Inflammatory macrophage (primary cell): ENCODE results near the gene ESRRG.
"Not testable (repeated sequence)": the region's sequence is repeated elsewhere in the genome, so short reads cannot be mapped to it uniquely, and the experiment has no call there.

Source experiments
- DNase-seq, 2 donors: peaks; one replicate each; pipeline ENCODE4 v3.0.0-alpha.2; 2020 to 2022

The ESRRG gene

DNA sequence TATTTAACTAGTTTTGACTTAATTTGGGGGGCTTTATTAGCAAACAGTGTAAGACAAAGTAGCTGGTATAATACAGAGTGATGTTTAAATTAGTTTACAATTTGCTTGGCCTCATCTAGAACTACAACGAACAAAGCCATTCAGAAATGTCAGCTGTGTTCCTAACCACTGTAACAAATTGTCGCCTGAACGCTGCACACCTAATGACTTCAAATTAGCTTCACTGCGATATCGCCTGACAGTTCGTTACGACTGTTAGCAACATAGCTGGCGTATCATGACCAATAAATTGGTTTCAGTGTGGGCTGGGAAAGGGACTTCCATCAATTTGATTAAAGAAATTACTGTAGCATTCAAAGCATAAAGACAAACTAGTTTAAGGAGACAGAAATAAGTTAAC lies 160.1 kb downstream of the ESRRG start:
- DNase-seq, result no peak

DNA sequence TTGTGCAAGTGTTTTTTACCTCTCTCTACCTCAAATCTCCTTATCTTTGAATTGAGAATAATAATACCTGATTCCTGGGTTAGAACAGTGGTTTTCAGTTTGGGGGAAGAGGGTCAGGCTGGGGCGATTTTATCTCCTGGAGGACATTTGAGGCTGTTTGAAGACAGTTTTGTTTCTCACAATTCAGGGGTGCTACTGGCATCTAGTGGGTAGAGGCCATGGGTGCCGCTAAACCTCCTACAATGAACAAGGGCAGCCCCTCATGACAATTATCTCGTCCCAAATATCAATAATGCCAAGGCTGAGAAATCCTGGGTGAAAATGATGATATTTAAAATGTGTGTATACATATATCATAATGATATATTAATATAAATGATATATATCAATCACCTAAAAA lies 160.8 kb downstream of the ESRRG start:
- no peak for DNase-seq

DNA sequence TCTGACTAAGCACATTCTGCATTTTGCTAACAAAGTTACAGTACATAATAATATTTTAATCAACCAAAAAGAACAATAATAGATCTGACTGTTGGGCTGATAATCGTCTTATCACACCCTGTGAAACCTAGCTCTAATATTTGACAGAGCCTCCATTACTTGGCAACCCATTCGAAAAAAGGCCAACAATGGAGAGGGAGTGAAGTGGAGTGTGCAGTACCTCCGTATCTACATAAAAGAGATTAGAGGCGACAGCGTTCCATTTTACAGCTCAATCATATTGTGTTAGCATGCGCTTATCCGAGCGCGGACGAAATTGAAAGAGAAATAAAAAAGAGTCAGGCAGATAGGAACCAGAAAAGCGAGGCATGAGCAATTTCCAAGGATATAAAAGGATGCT lies 162.7 kb downstream of the ESRRG start:
- DNase-seq, result no peak

DNA sequence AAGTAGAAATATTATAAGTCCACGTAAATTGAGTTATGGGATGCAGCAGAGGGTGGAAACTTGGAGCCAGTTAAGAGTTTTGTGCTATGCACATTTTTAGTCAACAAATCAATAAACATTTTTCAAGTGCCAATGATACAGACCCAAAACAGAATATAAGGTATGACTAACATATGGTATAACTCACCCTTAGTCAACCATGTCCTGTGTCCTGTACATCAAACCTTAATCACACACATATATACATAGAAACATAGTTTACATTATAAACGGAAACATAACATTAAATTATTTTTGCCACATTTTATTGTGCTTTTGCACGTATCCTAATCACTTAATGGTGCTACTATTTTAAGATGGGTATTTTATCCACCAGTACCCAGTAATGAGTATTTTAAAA lies 163.9 kb downstream of the ESRRG start:
- no peak for DNase-seq

DNA sequence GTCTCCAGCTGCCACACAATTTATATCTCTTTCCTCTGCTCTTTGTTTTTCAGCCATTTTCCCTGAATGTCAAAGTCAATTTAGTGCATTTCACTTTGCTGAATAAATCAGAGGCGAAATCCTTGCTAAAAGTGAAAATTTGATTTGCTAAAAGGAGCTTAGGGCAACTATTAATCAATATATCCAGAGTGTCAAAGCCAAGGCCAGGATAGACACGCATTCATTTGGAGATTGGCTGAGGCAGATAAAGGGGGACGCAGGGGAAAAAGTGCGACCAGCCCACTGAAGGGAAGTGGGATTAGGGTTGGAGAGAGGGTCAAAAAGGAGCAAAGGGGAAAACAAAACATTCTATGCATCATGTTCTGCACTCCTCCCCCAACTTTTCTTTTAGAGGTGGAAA lies 167.6 kb downstream of the ESRRG start:
- DNase-seq, result no peak

DNA sequence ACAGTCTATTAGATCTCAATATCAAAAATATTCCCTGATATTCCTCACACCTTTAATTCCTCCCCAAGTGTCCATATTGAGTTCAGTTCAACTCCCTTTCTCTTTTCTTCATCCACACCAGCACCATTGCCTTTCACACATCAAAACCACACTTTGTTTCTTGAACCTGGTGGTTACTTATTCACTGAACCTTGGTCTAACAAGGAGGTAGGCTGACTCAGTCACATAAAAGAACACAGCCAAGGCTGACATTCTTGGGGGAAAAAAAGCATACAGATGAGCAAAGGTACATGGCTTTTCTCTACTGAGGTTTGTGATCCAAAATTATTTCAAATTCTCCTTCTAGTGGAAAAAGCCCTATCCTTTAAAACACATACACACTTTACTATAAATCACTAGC lies 168.3 kb downstream of the ESRRG start:
- DNase-seq, result no peak

DNA sequence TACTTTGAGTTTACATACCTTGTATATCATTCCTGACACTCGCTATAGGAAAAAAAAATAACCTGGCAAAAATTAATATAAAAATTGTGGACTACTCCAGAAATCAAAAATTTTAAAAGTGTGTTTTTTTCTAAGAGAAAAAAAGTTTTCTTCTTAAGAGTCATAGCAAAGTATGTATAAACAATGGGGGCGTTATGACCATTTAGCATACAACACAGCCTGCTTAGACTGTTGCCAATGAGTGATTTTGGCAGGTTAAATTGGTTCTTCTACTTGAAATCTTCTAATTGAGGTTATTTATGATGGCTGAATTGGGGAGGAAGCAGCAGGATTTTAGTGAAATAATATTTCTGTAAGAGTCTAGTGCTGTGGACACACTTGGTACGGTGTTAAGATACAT lies 169.5 kb downstream of the ESRRG start:
- DNase-seq, result no peak

DNA sequence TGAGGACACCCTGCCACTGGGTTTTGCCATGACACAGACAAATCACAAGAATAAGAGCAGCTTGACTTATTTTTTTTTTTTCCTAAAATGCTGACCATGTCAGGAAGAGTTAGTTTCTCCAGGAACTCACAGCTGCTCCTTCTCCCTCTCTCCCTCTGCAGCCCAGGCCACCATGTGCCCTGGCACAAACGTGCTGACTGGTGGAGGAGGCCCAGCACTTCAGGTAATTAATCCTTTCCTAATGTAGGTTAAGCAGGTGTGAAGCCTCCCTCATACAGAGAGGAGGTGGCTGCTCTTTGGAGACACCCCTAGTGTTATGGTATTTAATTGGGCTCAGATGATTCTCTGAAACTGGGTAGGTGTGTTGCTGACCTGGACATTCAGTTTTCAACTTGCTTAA lies 170.2 kb downstream of the ESRRG start:
- no peak for DNase-seq

DNA sequence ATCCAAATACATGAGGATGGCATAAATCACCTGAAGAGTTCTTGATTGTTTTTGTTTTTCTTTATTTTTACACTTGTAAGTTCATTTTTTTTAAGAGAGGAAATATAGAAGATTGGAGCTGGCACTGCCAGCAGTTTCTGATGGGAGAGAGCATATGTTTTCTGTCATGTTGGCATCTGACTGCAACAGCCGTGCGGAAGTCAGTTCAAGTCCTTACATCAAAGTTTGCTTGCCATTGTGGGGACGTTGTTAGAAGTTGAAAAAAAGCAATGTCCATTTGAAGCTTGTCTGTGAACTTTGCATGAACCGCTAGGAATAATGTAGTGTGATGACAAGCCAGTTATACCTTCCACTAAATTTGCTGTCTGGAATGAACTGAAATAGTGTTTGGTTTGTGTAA lies 173.4 kb downstream of the ESRRG start:
- DNase-seq, result no peak

DNA sequence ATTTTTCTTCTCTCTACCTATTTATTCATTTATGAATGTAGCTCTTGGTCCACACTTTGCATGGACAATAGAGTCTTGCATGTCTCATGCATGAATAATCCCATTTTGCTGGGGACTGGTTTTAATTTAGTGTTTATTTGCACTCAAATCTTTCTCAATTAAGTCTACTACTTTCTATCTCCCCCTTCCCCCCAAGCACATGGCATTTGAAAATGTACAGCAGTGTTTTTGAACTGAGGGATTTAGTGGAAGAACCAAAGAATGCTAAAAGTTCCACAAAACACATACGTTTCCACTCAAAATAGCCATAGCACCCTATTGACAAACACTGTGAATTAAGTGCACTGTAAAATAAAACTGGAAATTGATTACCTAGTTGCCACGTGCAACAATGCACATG lies 180.5 kb downstream of the ESRRG start:
- no peak for DNase-seq

DNA sequence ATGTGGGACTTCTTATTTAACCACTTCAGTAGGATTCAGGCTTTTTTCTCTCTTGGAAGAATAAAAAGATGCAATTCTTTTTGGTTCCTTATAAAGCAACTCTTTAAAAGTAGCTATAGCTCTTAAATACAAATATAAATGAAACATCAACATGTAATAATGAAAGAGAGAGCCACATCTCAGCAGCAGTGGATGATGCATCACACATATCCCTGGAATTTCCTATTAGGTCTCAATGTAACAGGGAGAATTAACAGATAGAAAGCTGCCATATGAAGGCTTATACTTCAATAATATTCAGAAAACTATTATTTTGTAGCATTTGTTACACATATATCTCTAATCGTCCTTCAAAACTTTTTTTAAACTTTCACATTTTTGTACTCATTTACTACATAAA lies 181.0 kb downstream of the ESRRG start:
- DNase-seq, result no peak

DNA sequence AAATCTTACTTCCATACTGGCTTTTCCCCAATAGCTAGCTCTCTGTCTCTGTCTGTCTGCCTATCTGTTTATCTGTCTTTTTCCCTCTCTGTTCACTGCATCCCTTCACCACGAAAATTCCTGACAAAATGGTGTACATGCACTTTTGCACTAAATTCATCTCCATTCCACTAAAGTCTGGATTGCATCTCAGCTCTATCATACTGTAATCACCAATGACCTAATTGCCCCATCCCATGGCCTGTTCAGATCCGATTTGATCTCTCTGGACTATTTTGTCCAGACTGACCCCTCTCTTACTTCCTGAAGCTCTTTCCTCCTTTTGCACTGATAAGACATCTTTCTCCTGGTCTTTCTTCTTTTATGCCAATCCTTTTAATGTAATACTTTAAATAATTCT lies 187.5 kb downstream of the ESRRG start:
- DNase-seq, result no peak

DNA sequence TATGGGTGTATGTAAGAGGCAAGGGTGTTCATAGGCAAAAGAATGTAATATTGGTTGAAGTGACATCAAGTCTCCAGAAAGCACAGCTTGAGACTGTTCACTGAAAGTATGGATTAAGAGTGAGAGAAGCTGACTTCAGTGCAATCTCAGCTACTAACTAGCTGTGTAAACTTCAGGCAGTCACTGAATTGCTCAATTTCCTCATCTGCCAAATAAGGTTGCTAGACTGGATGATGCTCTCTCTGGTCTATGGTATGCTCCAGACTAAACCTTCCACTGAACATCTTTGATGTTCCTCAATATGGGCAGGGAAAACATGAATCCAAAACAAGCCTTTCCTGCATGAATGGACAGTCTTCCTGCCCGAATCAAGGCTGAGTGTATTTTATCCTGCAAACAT lies 188.2 kb downstream of the ESRRG start:
- no peak for DNase-seq

DNA sequence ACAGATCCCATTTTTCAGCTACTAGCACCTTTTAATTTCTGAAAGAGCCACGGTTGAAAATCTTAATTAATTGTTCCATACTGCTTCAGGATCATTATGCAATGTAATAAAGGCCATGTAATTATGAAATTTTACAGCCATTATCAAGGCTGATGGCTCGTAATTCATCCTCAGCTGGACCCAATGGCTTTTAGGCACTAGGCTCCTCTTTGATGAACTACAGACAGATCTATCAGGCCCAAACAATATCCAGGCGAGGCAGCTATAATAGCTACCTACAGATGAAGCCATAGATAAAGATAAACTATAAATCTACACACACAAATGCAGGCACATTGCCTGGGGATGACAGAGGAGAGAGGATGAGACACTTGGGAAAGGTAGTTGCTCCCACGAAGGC lies 189.5 kb downstream of the ESRRG start:
- DNase-seq, result no peak

DNA sequence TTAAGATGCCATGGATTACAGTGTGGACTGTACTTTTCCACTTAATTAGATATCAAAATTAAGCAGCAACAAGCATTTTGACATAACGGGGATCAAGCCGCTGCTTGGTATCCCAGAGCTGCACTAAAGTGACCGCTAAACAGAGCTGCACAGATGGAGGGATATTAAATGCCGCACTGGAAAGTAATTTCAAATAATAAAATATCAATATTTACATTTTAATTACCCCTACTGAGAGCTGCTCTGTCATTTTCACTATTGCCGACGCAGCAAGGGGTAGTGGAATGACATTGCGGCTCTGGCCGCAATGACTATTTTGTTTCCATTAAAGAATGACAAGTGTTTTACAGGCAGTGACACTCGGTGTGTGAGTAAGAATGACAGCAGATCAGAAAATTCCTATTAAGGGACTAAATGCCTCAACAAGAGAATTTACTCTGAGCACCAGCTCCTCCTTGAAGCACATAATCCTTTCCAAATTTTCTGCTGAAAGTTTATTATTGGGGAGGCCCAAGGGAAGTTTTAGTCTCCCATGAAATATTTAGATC lies 190.9 kb downstream of the ESRRG start:
- DNase-seq, result no peak

DNA sequence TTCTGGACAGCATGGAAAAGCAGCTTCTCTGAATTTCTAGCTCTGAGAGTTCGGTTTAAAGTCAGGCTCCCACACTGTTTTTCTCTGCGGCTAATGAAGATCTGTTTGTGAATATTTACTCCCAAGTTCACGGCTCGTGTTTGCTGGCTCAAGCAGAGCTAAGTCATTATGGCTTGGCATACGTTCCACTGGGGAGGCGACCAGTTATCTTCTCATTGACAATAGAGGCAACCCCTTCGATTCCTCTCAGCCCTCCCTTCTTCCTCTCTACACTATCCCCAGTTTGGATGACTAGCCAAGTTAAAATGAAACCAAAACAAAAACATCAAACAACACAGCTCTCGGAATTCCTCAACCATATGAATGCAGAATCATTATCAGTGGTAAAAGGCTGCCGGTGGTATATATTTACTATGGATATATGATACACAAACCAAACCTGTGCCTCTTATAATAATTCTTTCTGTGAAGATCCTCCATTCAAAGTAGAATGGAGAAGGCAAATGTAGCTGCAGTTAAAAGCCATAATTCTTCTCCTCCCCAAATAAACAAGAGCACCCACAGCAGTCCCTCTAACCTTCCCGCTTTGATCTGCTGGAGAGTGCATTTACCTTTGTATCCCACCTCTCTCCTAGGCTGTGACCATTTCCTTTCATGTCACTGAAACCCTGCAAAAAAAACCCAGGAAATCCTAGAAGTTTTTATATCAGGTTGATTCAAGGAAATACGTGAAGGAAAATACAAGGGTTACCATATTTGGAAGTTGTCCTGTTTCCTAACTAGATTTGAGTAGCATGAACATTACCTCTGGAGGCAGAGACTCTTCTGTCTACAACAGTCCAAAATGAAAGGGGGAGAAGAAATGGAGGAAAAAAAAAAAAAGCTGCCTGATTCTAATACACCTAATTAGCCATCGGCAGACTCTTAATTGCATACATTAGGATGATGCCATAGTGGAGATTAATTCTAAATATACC lies 191.7 kb downstream of the ESRRG start:
- no peak for DNase-seq

DNA sequence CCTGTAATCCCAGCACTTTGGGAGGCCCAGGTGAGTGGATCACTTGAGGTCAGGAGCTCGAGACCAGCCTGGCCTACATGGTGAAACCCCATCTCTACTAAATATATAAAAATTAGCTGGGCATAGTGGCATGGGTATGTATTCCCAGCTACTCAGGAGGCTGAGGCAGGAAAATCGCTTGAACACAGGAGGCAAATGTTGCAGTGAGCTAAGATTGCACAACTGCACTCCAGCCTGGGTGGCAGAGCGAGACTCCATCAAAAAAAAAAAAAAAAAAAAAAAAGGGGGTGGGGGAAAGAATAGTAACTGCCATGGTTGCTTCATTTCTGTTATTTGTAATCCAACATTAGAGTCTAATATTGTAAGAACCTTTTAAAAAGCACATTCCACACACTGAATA lies 193.4 kb downstream of the ESRRG start:
- not testable (repeated sequence) for DNase-seq

DNA sequence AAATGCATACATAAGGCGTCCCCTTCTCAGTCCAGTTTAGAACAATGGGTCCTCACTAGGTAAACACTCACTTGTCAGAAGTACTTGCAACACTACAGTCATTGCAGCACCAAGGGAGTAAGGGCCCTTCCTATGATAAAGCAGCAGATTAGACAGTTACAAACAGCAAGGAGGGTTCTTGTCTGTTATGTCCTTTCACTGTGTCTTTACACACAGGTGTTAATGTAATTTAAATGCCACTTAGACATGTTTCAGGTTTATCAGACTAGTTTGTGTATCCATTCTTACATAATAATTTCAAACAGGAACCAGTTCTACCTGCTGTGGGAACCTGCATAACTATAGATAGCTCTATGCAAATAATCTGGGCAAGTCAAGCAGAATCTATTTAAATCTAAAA lies 194.4 kb downstream of the ESRRG start:
- no peak for DNase-seq

DNA sequence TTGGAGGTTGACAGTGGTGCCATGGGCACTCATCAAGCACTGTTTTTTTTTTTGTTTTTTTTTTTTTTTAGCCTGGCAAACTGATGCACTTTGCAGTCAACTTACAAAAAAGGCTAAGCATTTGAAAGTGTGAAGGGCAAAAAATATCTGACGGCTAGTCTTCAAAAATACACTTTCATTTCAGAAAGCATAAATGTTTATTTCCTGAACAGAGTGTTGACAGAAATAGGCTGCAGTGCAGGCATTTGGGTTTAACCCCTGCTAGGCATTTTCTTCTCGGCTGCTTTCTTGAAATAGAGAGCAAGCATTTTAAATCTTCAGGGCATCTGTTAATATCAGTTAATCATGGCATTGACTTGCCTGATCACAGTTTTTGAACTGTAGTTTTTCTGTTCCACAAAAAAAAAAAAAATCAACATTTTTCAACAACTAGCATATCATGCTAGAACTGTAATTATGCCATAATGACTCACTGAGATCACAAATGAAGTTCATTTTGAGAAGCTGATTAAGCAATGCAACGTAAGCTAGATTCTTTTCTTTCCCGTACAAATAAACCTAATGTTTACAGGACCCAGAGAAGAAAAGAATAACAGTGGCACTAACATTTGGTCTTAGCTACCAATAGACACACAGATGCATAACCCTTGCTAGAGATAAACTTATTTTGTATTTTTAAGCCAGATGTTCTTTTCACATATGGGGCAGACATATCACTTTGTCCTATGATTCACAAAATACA lies 199.6 kb downstream of the ESRRG start:
- DNase-seq, result no peak

DNA sequence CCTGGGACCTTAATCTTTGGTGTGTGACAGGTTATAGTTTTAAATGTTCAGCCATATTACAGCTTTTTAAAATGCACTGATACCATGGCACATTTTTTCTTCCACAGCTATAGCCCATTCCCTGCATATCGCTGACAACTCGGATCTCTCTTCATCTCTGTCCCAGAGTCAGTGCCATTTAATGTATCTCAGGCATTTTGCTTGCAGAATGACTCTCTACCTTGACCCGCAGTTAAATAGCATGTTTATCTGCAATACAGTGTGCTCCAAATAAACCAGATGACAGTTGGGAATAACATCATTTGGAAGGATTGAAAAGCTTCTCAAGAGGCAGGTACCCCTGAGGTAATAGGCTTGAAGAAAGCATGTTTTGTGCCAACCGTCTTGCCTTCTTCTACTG lies 200.2 kb downstream of the ESRRG start:
- DNase-seq, result no peak

DNA sequence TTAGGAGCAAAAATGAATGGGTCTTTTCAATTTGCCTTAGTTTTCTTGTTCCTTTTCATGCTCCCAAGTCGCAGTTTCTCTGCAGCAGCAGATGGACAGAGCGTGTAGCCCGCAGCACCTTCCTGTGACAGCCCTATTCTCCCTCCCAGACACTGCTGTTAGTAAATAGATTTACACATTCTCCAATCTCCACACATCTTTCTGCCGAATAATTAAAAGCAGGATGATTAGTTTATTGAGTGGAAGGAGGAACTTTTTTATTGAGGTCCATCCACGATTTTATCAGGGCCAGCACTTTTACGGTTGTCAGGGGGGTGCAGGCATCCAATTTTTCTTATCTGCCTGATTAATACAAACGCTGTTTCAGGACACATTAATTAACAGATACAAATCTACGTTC lies 201.8 kb downstream of the ESRRG start:
- DNase-seq, result no peak

DNA sequence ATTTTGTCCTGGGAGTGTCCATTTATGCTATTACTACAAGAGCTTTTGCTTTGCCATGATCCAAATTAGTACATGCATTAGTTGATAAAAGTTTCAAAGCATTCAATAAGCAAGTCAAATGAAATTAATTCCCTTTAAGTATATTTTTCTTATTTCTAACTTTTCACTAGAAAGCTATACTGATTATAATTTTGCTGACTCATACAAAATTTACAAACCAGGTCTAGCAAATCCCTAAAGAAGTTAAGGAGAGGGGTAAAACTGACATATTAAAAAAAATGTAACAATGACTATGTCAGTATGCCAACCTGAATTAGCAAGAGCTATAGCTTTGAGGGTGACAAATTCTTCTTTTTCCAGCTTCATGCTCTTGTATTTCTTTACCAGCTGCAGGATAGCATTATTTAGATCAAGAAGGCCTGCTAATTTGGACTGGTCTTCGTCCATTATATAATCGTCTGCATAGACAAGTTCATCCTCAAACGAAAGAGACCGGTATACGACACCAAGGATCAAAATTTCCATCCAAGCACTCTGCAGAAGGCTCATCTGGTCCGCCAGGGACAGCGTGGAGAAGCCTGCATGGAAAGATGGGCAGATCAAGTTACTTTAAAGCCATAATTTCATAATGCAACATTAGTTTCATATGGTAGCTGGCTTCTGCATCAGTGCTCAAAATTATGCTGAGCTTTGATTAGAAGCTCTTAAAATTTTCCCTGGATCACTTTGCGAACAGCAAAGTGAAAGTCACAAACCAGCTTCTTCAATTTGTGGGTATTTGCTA lies 204.2 kb downstream of the ESRRG start:
- DNase-seq, result no peak
